ENCODE results near the gene ADRA1B.

Gene ADRA1B

GRCh38 chr5:159906943-159907342 is 9.3 kb upstream of the ADRA1B start:
- no peak overlapping the region for H3K4me3 ChIP-seq (ENCODE audit: low read depth, low read length)
- no peak for DNase-seq (ENCODE audit: low read depth)
- TF ChIP-seq, protein P1, sequence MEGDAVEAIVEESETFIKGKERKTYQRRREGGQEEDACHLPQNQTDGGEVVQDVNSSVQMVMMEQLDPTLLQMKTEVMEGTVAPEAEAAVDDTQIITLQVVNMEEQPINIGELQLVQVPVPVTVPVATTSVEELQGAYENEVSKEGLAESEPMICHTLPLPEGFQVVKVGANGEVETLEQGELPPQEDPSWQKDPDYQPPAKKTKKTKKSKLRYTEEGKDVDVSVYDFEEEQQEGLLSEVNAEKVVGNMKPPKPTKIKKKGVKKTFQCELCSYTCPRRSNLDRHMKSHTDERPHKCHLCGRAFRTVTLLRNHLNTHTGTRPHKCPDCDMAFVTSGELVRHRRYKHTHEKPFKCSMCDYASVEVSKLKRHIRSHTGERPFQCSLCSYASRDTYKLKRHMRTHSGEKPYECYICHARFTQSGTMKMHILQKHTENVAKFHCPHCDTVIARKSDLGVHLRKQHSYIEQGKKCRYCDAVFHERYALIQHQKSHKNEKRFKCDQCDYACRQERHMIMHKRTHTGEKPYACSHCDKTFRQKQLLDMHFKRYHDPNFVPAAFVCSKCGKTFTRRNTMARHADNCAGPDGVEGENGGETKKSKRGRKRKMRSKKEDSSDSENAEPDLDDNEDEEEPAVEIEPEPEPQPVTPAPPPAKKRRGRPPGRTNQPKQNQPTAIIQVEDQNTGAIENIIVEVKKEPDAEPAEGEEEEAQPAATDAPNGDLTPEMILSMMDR (IDR thresholded peaks at IDR 0.05; ENCODE audit: insufficient read depth, low read depth, low read length, missing control alignments): no peak

DNA sequence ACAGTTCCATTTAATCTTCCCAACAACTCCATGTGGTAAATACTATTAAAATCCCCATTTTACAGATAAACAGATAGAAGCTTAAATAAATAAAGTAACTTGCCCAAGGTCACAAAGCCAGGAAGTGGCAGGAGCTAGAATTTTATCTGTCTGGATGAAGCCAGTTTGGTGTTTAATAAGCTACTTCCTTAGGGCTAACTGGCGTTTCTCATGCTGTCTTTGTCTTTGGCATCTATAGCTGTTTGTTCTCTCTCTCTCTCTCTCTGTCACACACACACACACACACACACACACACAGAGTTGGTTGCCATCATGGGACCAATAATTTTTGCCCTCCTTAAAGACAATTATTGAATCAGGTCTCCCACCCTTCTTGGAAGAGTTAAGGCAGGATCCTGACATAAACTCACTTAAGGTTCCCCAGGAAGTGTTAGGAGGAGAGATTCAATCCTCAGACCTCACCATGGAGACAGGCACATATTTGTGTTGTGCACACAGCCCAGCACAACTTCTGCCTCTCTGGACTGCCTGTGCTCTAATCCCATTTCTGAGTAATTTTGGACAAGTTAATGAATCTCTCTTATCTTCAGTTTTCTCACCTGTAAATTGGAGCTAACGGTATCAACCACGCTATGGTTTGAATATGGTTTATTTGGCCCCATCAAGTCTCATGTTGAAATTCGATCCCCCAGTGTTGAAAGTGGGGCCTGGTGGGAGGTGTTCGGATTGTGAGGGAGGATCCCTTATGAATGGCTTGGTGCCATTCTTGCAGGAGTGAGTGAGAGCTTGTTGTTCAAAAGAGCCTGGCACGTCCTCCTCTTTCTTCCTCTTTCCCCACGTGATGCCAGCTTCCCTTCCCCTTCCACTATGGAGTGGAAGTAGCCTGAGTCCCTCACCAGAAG is 8.3 kb upstream of the ADRA1B start:
- TF ChIP-seq, protein P1 (IDR thresholded peaks at IDR 0.05; ENCODE audit: insufficient read depth, low read depth, low read length, missing control alignments): no peak
- no peak overlapping the region for H3K4me3 ChIP-seq (ENCODE audit: low read depth, low read length)
- no peak for DNase-seq (ENCODE audit: low read depth)

DNA sequence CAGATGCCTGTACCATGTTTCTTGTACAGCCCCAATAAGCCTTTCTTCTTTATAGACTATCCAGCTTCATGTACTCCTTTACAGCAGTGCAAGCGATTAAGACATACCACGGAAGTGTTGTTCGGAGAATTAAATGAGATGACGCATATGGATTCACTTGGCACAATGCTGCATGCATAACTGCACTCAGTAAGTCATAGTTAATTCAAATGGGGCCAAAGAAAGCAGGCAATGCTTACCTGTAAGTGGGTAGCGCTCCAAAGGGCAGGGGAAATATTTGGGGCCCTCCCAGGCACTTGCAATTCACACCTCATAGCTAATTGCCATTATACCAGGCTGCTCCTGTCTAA is 7.7 kb upstream of the ADRA1B start:
- no peak for DNase-seq (ENCODE audit: low read depth)
- TF ChIP-seq, protein P1 (IDR thresholded peaks at IDR 0.05; ENCODE audit: insufficient read depth, low read depth, low read length, missing control alignments): no peak
- no peak overlapping the region for H3K4me3 ChIP-seq (ENCODE audit: low read depth, low read length)

DNA sequence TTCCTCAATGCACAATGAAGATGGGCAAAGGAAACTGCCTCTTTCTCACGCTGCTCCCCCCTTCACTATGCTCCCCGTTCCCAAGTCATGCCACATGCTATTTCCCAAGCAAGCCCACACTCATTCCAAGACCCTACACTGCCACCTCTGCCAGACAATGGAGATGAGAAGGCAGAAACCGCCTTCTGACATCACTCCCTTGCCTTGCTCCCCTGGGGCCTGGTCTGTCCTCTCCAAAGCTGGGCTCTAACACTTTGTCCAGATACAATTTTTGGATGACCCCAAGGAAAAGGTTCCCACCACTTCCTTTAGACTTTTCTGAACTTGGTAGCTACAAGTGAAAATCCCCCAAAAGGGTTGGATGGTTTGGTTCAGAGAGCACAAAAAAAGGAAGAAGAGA is 7.2 kb upstream of the ADRA1B start:
- no peak for DNase-seq (ENCODE audit: low read depth)
- TF ChIP-seq, protein P1 (IDR thresholded peaks at IDR 0.05; ENCODE audit: insufficient read depth, low read depth, low read length, missing control alignments): no peak
- H3K4me3 ChIP-seq (ENCODE audit: low read depth, low read length): no peak overlapping the region

DNA sequence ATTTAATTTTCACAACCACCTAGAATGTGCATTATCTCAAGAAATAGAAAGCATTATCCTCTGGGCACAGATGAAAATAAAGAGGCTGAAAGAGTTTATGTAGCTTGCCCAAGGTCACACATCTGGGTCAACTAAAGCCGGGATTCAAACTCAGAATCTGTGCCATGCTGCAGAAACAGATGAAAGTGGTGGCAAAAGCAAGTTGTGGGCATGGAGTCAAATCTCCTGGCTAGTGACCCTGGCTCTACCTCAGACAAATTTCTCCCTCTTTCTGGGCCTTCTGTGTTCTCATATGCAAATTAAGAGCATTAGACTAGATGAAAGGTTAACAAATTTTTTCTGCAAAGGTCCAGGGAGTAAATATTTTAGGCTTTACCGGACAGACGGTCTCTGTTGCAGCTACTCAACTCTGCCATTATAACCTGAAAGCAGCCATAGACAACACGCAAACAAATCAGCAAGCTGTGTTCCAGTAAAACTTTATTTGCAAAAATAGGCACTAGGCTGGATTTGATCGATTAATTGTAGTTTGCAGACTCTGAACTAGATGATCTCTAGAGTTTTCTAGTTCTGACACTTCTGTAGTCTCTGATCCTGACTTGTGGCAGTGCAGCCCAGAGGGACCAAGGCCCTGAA is 6.0 kb upstream of the ADRA1B start:
- TF ChIP-seq, protein P1 (IDR thresholded peaks at IDR 0.05; ENCODE audit: insufficient read depth, low read depth, low read length, missing control alignments): no peak
- no peak overlapping the region for H3K4me3 ChIP-seq (ENCODE audit: low read depth, low read length)
- no peak for DNase-seq (ENCODE audit: low read depth)

- no peak for DNase-seq (ENCODE audit: low read depth)
These were observed 5.4 kb upstream of the ADRA1B start for GRCh38 chr5:159910843-159911229.

More at GRCh38 chr5:159910843-159911229, 5.4 kb upstream of the ADRA1B start:
- TF ChIP-seq, protein P1 (IDR thresholded peaks at IDR 0.05; ENCODE audit: insufficient read depth, low read depth, low read length, missing control alignments): no peak
- no peak overlapping the region for H3K4me3 ChIP-seq (ENCODE audit: low read depth, low read length)

All from GM12865 (cell line).